Measurements from ENCODE around the gene GOLGA6C.
"Not testable (repeated sequence)": the region's sequence is repeated elsewhere in the genome, so short reads cannot be mapped to it uniquely, and the experiment has no call there.

GOLGA6C gene, protein sequence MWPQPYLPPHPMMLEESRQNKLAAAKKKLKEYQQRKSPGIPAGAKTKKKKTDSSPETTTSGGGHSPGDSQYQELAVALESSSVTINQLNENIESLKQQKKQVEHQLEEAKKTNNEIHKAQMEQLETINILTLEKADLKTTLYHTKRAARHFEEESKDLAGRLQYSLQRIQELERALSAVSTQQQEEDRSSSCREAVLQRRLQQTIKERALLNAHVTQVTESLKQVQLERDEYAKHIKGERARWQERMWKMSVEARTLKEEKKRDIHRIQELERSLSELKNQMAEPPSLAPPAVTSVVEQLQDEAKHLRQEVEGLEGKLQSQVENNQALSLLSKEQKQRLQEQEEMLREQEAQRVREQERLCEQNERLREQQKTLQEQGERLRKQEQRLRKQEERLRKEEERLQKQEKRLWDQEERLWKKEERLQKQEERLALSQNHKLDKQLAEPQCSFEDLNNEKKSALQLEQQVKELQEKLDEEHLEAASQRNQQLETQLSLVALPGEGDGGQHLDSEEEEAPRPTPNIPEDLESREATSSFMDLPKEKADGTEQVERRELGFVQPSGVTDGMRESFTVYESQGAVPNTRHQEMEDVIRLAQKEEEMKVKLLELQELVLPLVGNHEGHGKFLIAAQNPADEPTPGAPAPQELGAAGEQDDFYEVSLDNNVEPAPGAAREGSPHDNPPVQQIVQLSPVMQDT

DNA sequence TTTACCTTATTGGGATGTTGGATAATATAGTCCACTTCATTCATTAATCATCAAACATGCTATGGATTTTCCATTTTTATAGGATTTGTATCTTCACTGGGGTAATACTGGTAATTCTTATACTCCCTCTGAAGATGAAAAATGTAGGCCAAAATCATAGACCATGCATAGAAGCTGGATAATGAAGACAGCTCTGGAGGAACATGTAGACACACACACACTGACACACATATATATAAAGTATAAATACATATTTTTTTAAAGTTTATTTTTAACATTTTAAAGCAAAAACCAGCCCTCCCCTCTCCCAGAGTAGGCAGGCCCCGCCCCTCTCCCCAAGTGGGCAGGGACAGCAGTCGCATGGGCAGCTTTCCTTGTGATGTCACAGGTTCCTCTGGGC, at the start of gene GOLGA6C:
Gene GOLGA6C, plus strand, starts transcription at position 301 of the 400 bp plus-strand sequence. CDS start 265 bp downstream, outside the sequence.
- H3K27ac ChIP-seq (ENCODE audit: poor library complexity, severe bottlenecking); H3K9me3 ChIP-seq (ENCODE audit: severe bottlenecking); H3K4me3 ChIP-seq (ENCODE audit: severe bottlenecking); H3K4me1 ChIP-seq (ENCODE audit: insufficient read depth, poor library complexity, severe bottlenecking); DNase-seq (ENCODE audit: low spot score); H3K27me3 ChIP-seq (ENCODE audit: insufficient read depth, poor library complexity, severe bottlenecking); ATAC-seq (ENCODE audit: low read depth); H3K36me3 ChIP-seq (ENCODE audit: low read depth): not testable (repeated sequence)

DNA sequence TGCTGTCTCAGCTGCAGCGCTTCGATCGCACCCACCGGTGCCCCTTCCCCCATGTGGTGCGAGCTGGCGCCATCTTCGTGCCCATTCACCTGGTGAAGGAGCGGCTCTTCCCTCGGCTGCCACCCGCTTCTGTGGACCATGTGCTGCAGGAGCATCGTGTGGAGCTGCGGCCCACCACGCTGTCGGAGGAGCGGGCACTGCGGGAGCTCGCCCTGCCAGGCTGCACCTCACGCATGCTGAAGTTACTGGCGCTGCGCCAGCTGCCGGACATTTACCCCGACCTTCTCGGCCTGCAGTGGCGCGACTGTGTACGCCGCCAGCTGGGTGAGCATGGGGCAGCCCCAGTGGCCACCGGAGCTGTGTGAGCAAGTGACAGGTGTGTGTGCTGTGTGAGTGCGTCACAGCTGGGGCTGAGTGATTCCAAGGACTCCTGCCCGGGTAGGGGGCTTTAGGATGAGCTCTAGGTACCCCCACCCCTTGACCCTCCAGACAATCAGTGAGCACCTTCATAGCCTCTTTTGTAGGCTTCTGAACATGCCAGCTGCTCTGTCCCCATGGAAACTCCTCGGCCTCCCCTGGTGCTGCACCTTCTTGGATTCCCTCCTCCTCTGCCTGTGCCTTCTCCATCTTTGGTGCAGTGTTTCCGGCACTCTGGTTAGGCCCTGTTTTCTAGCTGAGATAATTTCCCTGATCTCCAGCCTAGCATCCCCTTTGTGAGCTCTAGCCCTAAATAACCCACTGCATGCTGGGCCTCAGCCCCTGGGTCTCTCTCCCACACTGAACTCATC, 49.4 kb upstream of the GOLGA6C start:
- peaks cover 9% of the 10 kb centered on the region for H3K4me1 ChIP-seq (ENCODE audit: insufficient read depth, poor library complexity, severe bottlenecking)
- H3K4me3 ChIP-seq (ENCODE audit: severe bottlenecking) = no peak overlapping the region
- ATAC-seq (ENCODE audit: low read depth) = no peak
- TF ChIP-seq, protein P1, sequence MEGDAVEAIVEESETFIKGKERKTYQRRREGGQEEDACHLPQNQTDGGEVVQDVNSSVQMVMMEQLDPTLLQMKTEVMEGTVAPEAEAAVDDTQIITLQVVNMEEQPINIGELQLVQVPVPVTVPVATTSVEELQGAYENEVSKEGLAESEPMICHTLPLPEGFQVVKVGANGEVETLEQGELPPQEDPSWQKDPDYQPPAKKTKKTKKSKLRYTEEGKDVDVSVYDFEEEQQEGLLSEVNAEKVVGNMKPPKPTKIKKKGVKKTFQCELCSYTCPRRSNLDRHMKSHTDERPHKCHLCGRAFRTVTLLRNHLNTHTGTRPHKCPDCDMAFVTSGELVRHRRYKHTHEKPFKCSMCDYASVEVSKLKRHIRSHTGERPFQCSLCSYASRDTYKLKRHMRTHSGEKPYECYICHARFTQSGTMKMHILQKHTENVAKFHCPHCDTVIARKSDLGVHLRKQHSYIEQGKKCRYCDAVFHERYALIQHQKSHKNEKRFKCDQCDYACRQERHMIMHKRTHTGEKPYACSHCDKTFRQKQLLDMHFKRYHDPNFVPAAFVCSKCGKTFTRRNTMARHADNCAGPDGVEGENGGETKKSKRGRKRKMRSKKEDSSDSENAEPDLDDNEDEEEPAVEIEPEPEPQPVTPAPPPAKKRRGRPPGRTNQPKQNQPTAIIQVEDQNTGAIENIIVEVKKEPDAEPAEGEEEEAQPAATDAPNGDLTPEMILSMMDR (IDR thresholded peaks at IDR 0.05; ENCODE audit: poor library complexity, severe bottlenecking) = no peak
- peaks cover 68% of the 10 kb centered on the region for H3K36me3 ChIP-seq (ENCODE audit: low read depth)
- H3K9me3 ChIP-seq (ENCODE audit: severe bottlenecking) = no peaks in the 10 kb centered on the region
- no peaks in the 10 kb centered on the region for H3K27me3 ChIP-seq (ENCODE audit: insufficient read depth, poor library complexity, severe bottlenecking)
- no peak overlapping the region for H3K27ac ChIP-seq (ENCODE audit: poor library complexity, severe bottlenecking)
- DNase-seq (ENCODE audit: low spot score) = peak; percentile 75

DNA sequence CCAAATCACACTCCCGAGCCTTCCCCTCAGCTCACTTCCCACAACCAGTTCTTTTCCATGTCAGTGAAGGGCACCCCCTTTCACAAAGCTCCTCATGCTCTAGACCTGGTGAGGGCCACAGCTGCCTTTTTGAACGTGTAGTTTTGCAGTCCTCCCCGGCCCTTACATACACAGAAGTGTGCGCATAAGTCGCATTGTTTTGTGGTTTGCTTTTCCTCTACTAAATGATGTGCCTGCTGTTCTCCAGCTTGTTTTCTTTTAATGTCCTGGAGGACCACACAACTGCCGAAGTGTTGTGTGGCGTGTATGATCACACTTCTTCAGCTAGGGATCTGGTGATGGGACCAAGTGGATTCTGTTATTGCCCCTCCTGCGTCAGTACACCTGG, 48.9 kb upstream of the GOLGA6C start:
- Histone ChIP-seq H3K4me1 (ENCODE audit: insufficient read depth, poor library complexity, severe bottlenecking) (peaks cover 3% of the 10 kb centered on the region), H3K36me3 (ENCODE audit: low read depth) (peaks cover 65% of the 10 kb centered on the region), H3K9me3 (ENCODE audit: severe bottlenecking) (no peaks in the 10 kb centered on the region), H3K27me3 (ENCODE audit: insufficient read depth, poor library complexity, severe bottlenecking) (no peaks in the 10 kb centered on the region), H3K4me3 (ENCODE audit: severe bottlenecking) (no peak overlapping the region), H3K27ac (ENCODE audit: poor library complexity, severe bottlenecking) (no peak overlapping the region)
- ATAC-seq (ENCODE audit: low read depth) = no peak
- TF ChIP-seq, protein P1 (IDR thresholded peaks at IDR 0.05; ENCODE audit: poor library complexity, severe bottlenecking) = no peak
- DNase-seq (ENCODE audit: low spot score) = no peak

DNA sequence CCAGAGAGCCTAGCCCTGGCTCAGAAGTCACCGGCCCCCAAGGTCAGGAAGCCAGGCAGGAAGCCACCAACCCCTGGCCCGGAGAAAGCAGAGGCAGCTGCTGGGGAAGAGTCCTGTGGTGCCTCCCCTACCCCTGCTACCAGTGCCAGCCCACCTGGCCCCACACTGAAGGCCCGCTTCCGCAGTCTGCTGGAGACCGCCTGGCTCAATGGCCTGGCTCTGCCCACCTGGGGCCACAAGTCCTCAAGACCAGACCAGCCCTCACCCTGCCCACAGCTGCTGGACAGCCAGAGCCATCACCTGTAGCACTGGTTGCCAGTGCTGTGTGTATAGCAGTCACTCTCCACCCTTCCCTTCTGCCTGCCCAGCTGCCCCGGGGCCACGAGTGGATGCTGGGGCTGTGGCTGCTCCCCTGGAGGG, 47.3 kb upstream of the GOLGA6C start:
- no peaks in the 10 kb centered on the region for H3K9me3 ChIP-seq (ENCODE audit: severe bottlenecking)
- H3K36me3 ChIP-seq (ENCODE audit: low read depth) = peaks cover 55% of the 10 kb centered on the region
- H3K4me1 ChIP-seq (ENCODE audit: insufficient read depth, poor library complexity, severe bottlenecking) = no peaks in the 10 kb centered on the region
- H3K27ac ChIP-seq (ENCODE audit: poor library complexity, severe bottlenecking) = no peak overlapping the region
- no peak for DNase-seq (ENCODE audit: low spot score)
- TF ChIP-seq, protein P1 (IDR thresholded peaks at IDR 0.05; ENCODE audit: poor library complexity, severe bottlenecking) = no peak
- no peak overlapping the region for H3K4me3 ChIP-seq (ENCODE audit: severe bottlenecking)
- no peaks in the 10 kb centered on the region for H3K27me3 ChIP-seq (ENCODE audit: insufficient read depth, poor library complexity, severe bottlenecking)
- ATAC-seq (ENCODE audit: low read depth) = no peak
